GM19455 (cell line): ENCODE data around the gene SLC23A3.

Experiments used
- ATAC-seq: cut with Tn5 transposase; IDR thresholded peaks from one replicate; pipeline ENCODE4 v1.9.1; 2021; ENCODE audit not compliant: unreplicated experiment

The SLC23A3 gene

GRCh38 chr2:219116776-219117646, 52.8 kb downstream of the SLC23A3 start:
- ATAC-seq = no peak

DNA sequence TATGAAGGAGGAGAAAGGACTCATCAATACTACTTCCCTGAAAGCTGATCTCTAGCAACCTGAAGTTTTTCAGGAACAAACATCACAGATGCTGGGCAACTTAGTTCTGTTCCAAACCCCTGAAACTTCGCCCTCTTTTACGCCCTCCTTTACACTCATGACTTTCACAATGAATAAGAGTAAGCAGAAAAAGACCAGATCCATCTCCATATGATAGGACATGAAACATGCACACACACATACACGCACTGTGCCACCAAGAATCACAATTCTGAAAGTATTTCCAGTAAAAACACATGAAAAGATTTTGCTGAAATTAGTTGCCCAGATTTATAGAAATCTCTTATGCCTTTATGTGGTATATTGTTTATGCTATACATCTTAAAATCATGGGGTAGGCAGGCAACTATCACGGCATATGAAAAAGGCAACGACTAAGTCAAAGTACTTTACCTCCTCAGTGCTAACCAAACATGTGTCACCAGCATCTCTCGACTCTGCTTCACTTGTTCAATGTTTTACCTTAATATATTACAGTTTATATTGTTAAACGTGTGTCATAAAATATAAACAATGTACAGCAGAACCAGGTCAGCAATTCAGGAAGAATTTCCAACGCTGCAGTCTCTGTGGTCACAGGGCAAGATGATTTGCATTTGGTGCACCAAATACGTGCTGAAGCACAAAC, 57.0 kb downstream of the SLC23A3 start:
- ATAC-seq = no peak

DNA sequence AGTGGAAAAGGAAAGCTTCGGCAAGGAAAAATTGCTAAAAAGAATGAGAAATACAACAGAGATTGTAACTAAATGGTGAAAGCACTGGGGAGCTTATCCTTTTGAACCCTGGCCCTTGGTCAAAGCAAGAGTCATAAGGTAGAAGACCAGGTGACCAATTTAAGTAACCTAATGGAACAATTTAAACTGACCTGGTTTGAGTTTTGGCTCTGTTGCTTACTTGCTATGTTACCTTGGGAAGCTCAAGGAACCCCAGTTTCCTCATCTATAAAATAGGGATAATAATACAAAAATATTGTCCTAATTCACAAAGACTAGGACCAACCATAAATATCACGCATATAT, 57.8 kb downstream of the SLC23A3 start:
- ATAC-seq = no peak
